K562 (cell line): ENCODE measurements around the gene VILL.

ENCODE experiments used
- DDX20 ChIP-seq: fragments of 450-650 bp; IDR thresholded peaks from 2 replicates; pipeline ENCODE4 v1.6.1; 2016; ENCODE audit warnings: missing genetic modification characterization, low read depth, mild to moderate bottlenecking, missing compliant biosample characterization, moderate library complexity
- ETV1 ChIP-seq: fragments of 450-650 bp; conservative IDR thresholded peaks from 2 replicates; pipeline ENCODE4 v1.6.1; 2016; ENCODE audit warnings: missing genetic modification characterization, control low read depth, low read depth, missing compliant biosample characterization
- IRF1 ChIP-seq: sonication (generic); formaldehyde crosslinking; IDR thresholded peaks from 2 replicates; pipeline ENCODE4 v1.8.0; 2022; ENCODE audit warnings: missing genetic modification reagents, mild to moderate bottlenecking, borderline replicate concordance
- MYBL2 ChIP-seq, 2 experiments: fragments of 450-650 bp in 1 of 2; sonication (generic) in 1 of 2; formaldehyde crosslinking in 1 of 2; IDR thresholded peaks; 2 replicates each; pipeline versions ENCODE4 v1.6.1 to v1.8.1; 2017 to 2022; ENCODE audit warnings: borderline replicate concordance in 1 of 2, inconsistent platforms in 1 of 2, low read depth in 1 of 2, mild to moderate bottlenecking in 1 of 2, missing genetic modification reagents in 1 of 2, moderate library complexity in 1 of 2
- PHF8 ChIP-seq: fragments of 200-600 bp; sonication (generic); IDR thresholded peaks from 2 replicates; pipeline ENCODE4 v1.6.1; 2012; ENCODE audit warnings: mixed run types, mild to moderate bottlenecking, inconsistent platforms, low read length, moderate library complexity, borderline replicate concordance
- RAD21 ChIP-seq, 2 experiments: fragments of 250-450 bp in 1 of 2; fragments of 450-650 bp in 1 of 2; sonication (Bioruptor Pico) in 1 of 2; formaldehyde crosslinking in 1 of 2; IDR thresholded peaks in 1 of 2; conservative IDR thresholded peaks in 1 of 2; 2 replicates each; pipeline versions ENCODE4 v1.4.0 to v1.8.0; 2020 to 2022; ENCODE audit warnings: mild to moderate bottlenecking in 2 of 2, moderate library complexity in 1 of 2
- ZC3H4 ChIP-seq: sonication (generic); formaldehyde crosslinking; IDR thresholded peaks from 2 replicates; pipeline ENCODE4 v1.9.0; 2021; ENCODE audit warnings: missing genetic modification reagents, borderline replicate concordance
- ZKSCAN1 ChIP-seq: fragments of 150-350 bp; IDR thresholded peaks from 2 replicates; pipeline ENCODE4 v1.6.1; 2016; ENCODE audit warnings: low read depth, low read length
- TF ChIP-seq, protein P1 (sequence below), 3 experiments: IDR thresholded peaks in 2 of 3; conservative IDR thresholded peaks in 1 of 3; 2 replicates each; pipeline ENCODE4 v1.5.1; 2011 to 2012; ENCODE audit warnings: low read length in 3 of 3, mild to moderate bottlenecking in 3 of 3, control low read depth in 2 of 3, improper control_type of control experiment in 1 of 3, inconsistent platforms in 1 of 3, low read depth in 1 of 3, mixed read lengths in 1 of 3, moderate library complexity in 1 of 3; ENCODE audit not compliant: insufficient read depth in 2 of 3

DNA sequence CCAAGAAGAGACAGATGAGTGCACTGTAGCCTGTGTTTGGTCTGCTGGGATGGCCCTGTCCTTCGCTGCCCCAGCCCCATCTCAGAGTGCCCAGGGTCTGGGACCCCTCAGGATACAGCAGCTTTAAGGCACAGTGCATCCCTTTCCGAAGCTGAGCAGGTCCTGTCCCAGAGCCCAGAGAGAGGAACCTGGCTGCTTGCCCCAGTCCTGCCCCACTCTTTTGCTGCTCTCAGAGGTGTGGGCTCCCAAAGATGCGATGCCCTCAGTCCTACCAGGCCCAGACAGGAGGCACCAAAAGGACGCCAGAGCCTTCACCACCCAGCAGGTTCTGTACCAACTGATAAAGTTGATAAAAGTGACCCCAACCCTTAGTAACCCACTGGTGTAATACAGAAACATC lies 30.6 kb downstream of the VILL start:
- TF ChIP-seq MYBL2 (IDR thresholded peaks at IDR 0.05; ENCODE audit: low read depth) (no peak), MYBL2 (CRISPR knock-in tag; IDR thresholded peaks at IDR 0.05; ENCODE audit: borderline replicate concordance) (no peak), RAD21 (CRISPR knock-in tag; conservative IDR thresholded peaks at IDR 0.05 in 1 of 2, IDR thresholded peaks at IDR 0.05 in 1 of 2) (no peak), ZC3H4 (no peak), ZKSCAN1 (no peak), IRF1 (CRISPR knock-in tag) (no peak), PHF8 (no peak), ETV1 (tag) (no peak), DDX20 (tag) (no peak)
- TF ChIP-seq, protein P1, sequence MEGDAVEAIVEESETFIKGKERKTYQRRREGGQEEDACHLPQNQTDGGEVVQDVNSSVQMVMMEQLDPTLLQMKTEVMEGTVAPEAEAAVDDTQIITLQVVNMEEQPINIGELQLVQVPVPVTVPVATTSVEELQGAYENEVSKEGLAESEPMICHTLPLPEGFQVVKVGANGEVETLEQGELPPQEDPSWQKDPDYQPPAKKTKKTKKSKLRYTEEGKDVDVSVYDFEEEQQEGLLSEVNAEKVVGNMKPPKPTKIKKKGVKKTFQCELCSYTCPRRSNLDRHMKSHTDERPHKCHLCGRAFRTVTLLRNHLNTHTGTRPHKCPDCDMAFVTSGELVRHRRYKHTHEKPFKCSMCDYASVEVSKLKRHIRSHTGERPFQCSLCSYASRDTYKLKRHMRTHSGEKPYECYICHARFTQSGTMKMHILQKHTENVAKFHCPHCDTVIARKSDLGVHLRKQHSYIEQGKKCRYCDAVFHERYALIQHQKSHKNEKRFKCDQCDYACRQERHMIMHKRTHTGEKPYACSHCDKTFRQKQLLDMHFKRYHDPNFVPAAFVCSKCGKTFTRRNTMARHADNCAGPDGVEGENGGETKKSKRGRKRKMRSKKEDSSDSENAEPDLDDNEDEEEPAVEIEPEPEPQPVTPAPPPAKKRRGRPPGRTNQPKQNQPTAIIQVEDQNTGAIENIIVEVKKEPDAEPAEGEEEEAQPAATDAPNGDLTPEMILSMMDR (IDR thresholded peaks at IDR 0.05 in 2 of 3, conservative IDR thresholded peaks at IDR 0.05 in 1 of 3; ENCODE audit: insufficient read depth in 2 of 3, low read depth in 1 of 3, low read length in 3 of 3) = no peak
